Vagina (tissue), 2 donors: ENCODE data around the gene COQ7. TPM values are rescaled to one million over a fixed set of nuclear protein-coding genes. Genes with fewer than 3 reads are reported as not detected.

Source experiments
- DNase-seq, 2 donors: peaks; one replicate each; pipeline ENCODE4 v3.0.0-alpha.2; 2017; ENCODE audit errors: extremely low spot score in 2 of 2
- H3K27ac ChIP-seq: fragments of 200-600 bp; sonication (generic); one replicate; pipeline ENCODE4 v1.5.1; 2019
- H3K27me3 ChIP-seq: fragments of 200-600 bp; sonication (generic); one replicate; pipeline ENCODE4 v1.5.1; 2019
- H3K36me3 ChIP-seq, 2 donors: fragments of 200-600 bp; sonication (generic); one replicate each; pipeline ENCODE4 v1.5.1; 2017 to 2019
- H3K4me1 ChIP-seq: fragments of 200-600 bp; sonication (generic); one replicate; pipeline ENCODE4 v1.5.1; 2019
- H3K4me3 ChIP-seq, 2 donors: fragments of 200-600 bp; sonication (generic); 1 replicate in 1 of 2; 2 replicates in 1 of 2; pipeline ENCODE4 v1.5.1; 2016 to 2019
- H3K9me3 ChIP-seq: fragments of 200-600 bp; sonication (generic); one replicate; pipeline ENCODE4 v1.5.1; 2019
- CTCF ChIP-seq, 3 experiments: fragments of 450-650 bp in 2 of 3; fragments of 200-600 bp in 1 of 3; sonication (generic) in 1 of 3; IDR thresholded peaks; one replicate each; pipeline ENCODE4 v1.5.1; 2017 to 2019; ENCODE audit warnings: antibody characterized with exemption in 3 of 3, mild to moderate bottlenecking in 2 of 3, moderate library complexity in 2 of 3
- POLR2A ChIP-seq, 2 donors: fragments of 450-650 bp; IDR thresholded peaks; one replicate each; pipeline ENCODE4 v1.6.1; 2017; ENCODE audit warnings: antibody characterized with exemption in 2 of 2, mild to moderate bottlenecking in 2 of 2, moderate library complexity in 2 of 2
- POLR2AphosphoS5 ChIP-seq, 2 donors: sonication (generic); formaldehyde crosslinking; IDR thresholded peaks; one replicate each; pipeline ENCODE4 v1.9.0; 2017; ENCODE audit warnings: antibody characterized with exemption in 2 of 2, mild to moderate bottlenecking in 2 of 2, low read depth in 1 of 2; ENCODE audit not compliant: insufficient read depth in 1 of 2
- intact Hi-C: fragments of 100-400 bp; cut with DNase I; formaldehyde crosslinking; loops from one replicate; pipeline ENCODE4 v1.15.1; 2023
- total RNA-seq: library from RNA; depleted of rRNA; stranded (reverse); fragments of >200 nt; gene quantifications from one replicate; pipeline ENCODE4 v1.2.3, GENCODE V29; 2016

Gene COQ7
- total RNA-seq, 1 donor from 2014 or later: 15.5 TPM

- H3K27ac ChIP-seq: no peak overlapping the region
These were observed 21.0 kb downstream of the COQ7 start for GRCh38 chr16:19088341-19088916.

GRCh38 chr16:19089410-19089955 lies 22.1 kb downstream of the COQ7 start:
- Histone ChIP-seq H3K36me3 (no peaks in the 10 kb centered on the region), H3K27me3 (no peaks in the 10 kb centered on the region), H3K4me1 (peaks cover 14% of the 10 kb centered on the region), H3K4me3 (no peak overlapping the region), H3K27ac (no peak overlapping the region), H3K9me3 (no peaks in the 10 kb centered on the region)
- no peak for DNase-seq
- intact Hi-C loops: loop anchor here (5.0 to 10.0 kb wide), 3 partner anchors 95 to 415 kb away; no protein-coding TSS in a partner anchor
- TF ChIP-seq CTCF (IDR thresholded peaks at IDR 0.05): no peak
- TF ChIP-seq POLR2AphosphoS5 (IDR thresholded peaks at IDR 0.05; ENCODE audit: insufficient read depth in 1 of 2, low read depth in 1 of 2): no peak
- no peak for TF ChIP-seq POLR2A (IDR thresholded peaks at IDR 0.05)

More at GRCh38 chr16:19088341-19088916, 21.0 kb downstream of the COQ7 start:
- Histone ChIP-seq H3K4me3 (no peak overlapping the region), H3K4me1 (peaks cover 14% of the 10 kb centered on the region), H3K36me3 (no peaks in the 10 kb centered on the region), H3K27me3 (no peaks in the 10 kb centered on the region), H3K9me3 (no peaks in the 10 kb centered on the region)
- intact Hi-C loops: loop anchor here (5.0 to 10.0 kb wide), 3 partner anchors 96 to 416 kb away; no protein-coding TSS in a partner anchor
- no peak for DNase-seq
- no peak for TF ChIP-seq CTCF (IDR thresholded peaks at IDR 0.05)

- DNase-seq: no peak
- TF ChIP-seq CTCF (IDR thresholded peaks at IDR 0.05): no peak
- no peak for TF ChIP-seq POLR2A (IDR thresholded peaks at IDR 0.05)
- no peak for TF ChIP-seq POLR2AphosphoS5 (IDR thresholded peaks at IDR 0.05; ENCODE audit: insufficient read depth in 1 of 2, low read depth in 1 of 2)
- Histone ChIP-seq H3K4me3 (no peak overlapping the region), H3K36me3 (no peaks in the 10 kb centered on the region), H3K27me3 (no peaks in the 10 kb centered on the region), H3K4me1 (peaks cover 10% of the 10 kb centered on the region), H3K27ac (no peak overlapping the region), H3K9me3 (no peaks in the 10 kb centered on the region)
- intact Hi-C loops: no loop called here
These were observed 23.5 kb downstream of the COQ7 start for GRCh38 chr16:19090916-19091315.

- Histone ChIP-seq H3K4me1 (no peaks in the 10 kb centered on the region), H3K36me3 (no peaks in the 10 kb centered on the region), H3K9me3 (no peaks in the 10 kb centered on the region), H3K4me3 (no peak overlapping the region), H3K27me3 (no peaks in the 10 kb centered on the region), H3K27ac (no peak overlapping the region)
- no peak for DNase-seq
- intact Hi-C loops: no loop called here
- TF ChIP-seq POLR2A (IDR thresholded peaks at IDR 0.05) (no peak), CTCF (IDR thresholded peaks at IDR 0.05) (no peak), POLR2AphosphoS5 (IDR thresholded peaks at IDR 0.05; ENCODE audit: insufficient read depth in 1 of 2, low read depth in 1 of 2) (no peak)
These were observed 25.4 kb downstream of the COQ7 start for GRCh38 chr16:19092653-19093410.
